Lung (tissue), 12 donors: ENCODE measurements around the gene PACSIN3. TPM values are rescaled to one million over a fixed set of nuclear protein-coding genes. Genes with fewer than 3 reads are reported as not detected.
"Not testable (repeated sequence)": the region's sequence is repeated elsewhere in the genome, so short reads cannot be mapped to it uniquely, and the experiment has no call there.

Source experiments
- ATAC-seq: fragments of 200-7000 bp; cut with Tn5 transposase; one replicate; pipeline ENCODE4 v1.9.1; 2020; ENCODE audit warnings: moderate number of reproducible peaks; ENCODE audit not compliant: insufficient read depth, low FRiP score
- DNase-seq, 3 donors: peaks; one replicate each; pipeline ENCODE4 v3.0.0-alpha.2; 2013 to 2017
- H3K27ac ChIP-seq, 2 donors: one replicate each; pipeline ENCODE4 v1.5.1; 2013; ENCODE audit warnings: mild to moderate bottlenecking in 2 of 2, moderate library complexity in 2 of 2, control low read depth in 1 of 2, inconsistent platforms in 1 of 2, low read depth in 1 of 2, low read length in 1 of 2
- H3K27me3 ChIP-seq, 3 donors: one replicate each; pipeline ENCODE4 v1.5.1; 2013; ENCODE audit warnings: low read length in 2 of 3; ENCODE audit not compliant: control insufficient read depth in 3 of 3, insufficient read depth in 3 of 3
- H3K36me3 ChIP-seq, 4 donors: one replicate each; pipeline ENCODE4 v1.5.1; 2013; ENCODE audit warnings: low read length in 4 of 4, mild to moderate bottlenecking in 1 of 4, moderate library complexity in 1 of 4; ENCODE audit not compliant: control insufficient read depth in 4 of 4, insufficient read depth in 4 of 4
- H3K4me1 ChIP-seq, 5 donors: one replicate each; pipeline ENCODE4 v1.5.1; 2013; ENCODE audit warnings: low read length in 5 of 5, mild to moderate bottlenecking in 2 of 5, moderate library complexity in 1 of 5; ENCODE audit not compliant: control insufficient read depth in 5 of 5, insufficient read depth in 5 of 5
- H3K4me3 ChIP-seq: one replicate; pipeline ENCODE4 v1.5.1; 2013; ENCODE audit warnings: mild to moderate bottlenecking, control low read depth, moderate library complexity
- H3K9ac ChIP-seq, 2 donors: one replicate each; pipeline ENCODE4 v1.5.1; 2013; ENCODE audit warnings: low read length in 2 of 2, control low read depth in 1 of 2; ENCODE audit not compliant: insufficient read depth in 1 of 2
- H3K9me3 ChIP-seq, 4 donors: one replicate each; pipeline ENCODE4 v1.5.1; 2013; ENCODE audit warnings: low read length in 3 of 4, mild to moderate bottlenecking in 1 of 4, moderate library complexity in 1 of 4; ENCODE audit not compliant: control insufficient read depth in 4 of 4, insufficient read depth in 3 of 4
- CTCF ChIP-seq: IDR thresholded peaks from 2 replicates; pipeline ENCODE4 v1.5.1; 2012; ENCODE audit warnings: mild to moderate bottlenecking; ENCODE audit errors: control extremely low read depth, extremely low read depth
- WGBS, 2 donors: extraction: QIAGEN DNeasy Blood & Tissue Kit; methylation state at CpG; one replicate each; pipeline ENCODE4 v1.1.7; 2013; 5-methylcytosine and 5-hydroxymethylcytosine counted together
- polyA plus RNA-seq, 2 donors: library from polyadenylated mRNA; stranded (reverse); fragments of 200-250 nt; gene quantifications; one replicate each; pipeline ENCODE4 v1.2.1, GENCODE V29; 2013
- total RNA-seq, 2 donors: library from RNA; depleted of rRNA in 1 of 2; stranded (reverse); fragments of >200 nt in 1 of 2; gene quantifications; one replicate each; pipeline ENCODE4 v1.2.1, GENCODE V29; 2014 to 2021
- donor health status: control.
- donor health status: control.
- donor health status: Bipolar disorder and iron deficiency.
- donor health status: healthy.
- donor health status: DM: yes; HTN: yes; CAD: no.

Gene PACSIN3
- total and polyA plus RNA-seq, 4 donors, result 20.6 to 53.3 (median 36.3) TPM

GRCh38 chr11:47212938-47213337, 26.7 kb upstream of the PACSIN3 start:
- no peak overlapping the region for H3K4me3 ChIP-seq
- ATAC-seq, result no peak

GRCh38 chr11:47208628-47209027, 22.4 kb upstream of the PACSIN3 start:
- Histone ChIP-seq H3K36me3 (no peaks in the 10 kb centered on the region), H3K4me1 (no peaks in the 10 kb centered on the region), H3K27ac (no peak overlapping the region), H3K9me3 (no peaks in the 10 kb centered on the region), H3K9ac (no peak overlapping the region), H3K27me3 (no peaks in the 10 kb centered on the region), H3K4me3 (no peak overlapping the region)
- no peak for TF ChIP-seq CTCF
- ATAC-seq (no peak), DNase-seq (no peak)
- WGBS, 2 donors, result 87 to 92% methylated on average over 5 of the region's 5 CpGs

More at GRCh38 chr11:47212938-47213337, 26.7 kb upstream of the PACSIN3 start:
- no peak for DNase-seq
- H3K27me3 ChIP-seq, result no peaks in the 10 kb centered on the region
- WGBS, 2 donors, result 83 to 93% methylated on average over 12 of the region's 12 CpGs
- no peak overlapping the region for H3K9ac ChIP-seq
- H3K4me1 ChIP-seq, result peaks cover 0 to 26% (median 8%) of the 10 kb centered on the region in 5 donors
- no peaks in the 10 kb centered on the region for H3K9me3 ChIP-seq
- H3K27ac ChIP-seq, result no peak overlapping the region
- no peak for TF ChIP-seq CTCF
- H3K36me3 ChIP-seq, result peaks cover 0 to 4% (median under 1%) of the 10 kb centered on the region in 4 donors

DNA sequence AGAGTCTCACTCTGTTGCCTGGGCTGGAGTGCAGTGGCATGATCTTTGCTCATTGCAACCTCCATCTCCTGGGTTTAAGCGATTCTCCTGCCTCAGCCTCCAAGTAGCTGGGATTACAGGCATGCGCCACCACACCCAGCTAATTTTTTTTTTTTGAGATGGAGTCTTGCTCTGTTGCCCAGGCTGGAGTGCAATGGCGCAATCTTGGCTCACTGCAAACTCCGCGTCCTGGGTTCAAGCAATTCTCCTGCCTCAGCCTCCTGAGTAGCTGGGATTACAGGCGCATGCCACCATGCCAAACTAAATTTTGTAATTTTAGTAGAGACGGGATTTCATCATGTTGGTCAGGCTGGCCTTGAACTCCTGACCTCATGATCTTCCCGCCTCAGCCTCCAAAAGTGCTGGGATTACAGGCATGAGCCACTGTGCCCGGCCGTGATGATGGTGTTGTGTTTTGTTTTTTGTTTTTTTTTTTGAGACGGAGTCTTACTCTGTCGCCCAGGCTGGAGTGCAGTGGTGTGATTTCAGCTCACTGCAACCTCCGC, 21.8 kb upstream of the PACSIN3 start:
- WGBS, 2 donors, result 95% methylated on average over 13 of the region's 13 CpGs
- H3K36me3 ChIP-seq, H3K27me3 ChIP-seq, ATAC-seq, H3K4me3 ChIP-seq, H3K4me1 ChIP-seq, H3K27ac ChIP-seq, H3K9me3 ChIP-seq, H3K9ac ChIP-seq, DNase-seq: not testable (repeated sequence)

GRCh38 chr11:47207459-47207858, 21.2 kb upstream of the PACSIN3 start:
- 90 to 98% methylated on average over 6 of the region's 6 CpGs for whole genome bisulfite sequencing, 2 donors
- Histone ChIP-seq H3K36me3 (no peaks in the 10 kb centered on the region), H3K4me1 (no peaks in the 10 kb centered on the region), H3K27ac (no peak overlapping the region), H3K9me3 (no peaks in the 10 kb centered on the region), H3K4me3 (no peak overlapping the region), H3K9ac (no peak overlapping the region), H3K27me3 (no peaks in the 10 kb centered on the region)
- no peak for DNase-seq
- TF ChIP-seq CTCF, result no peak
- ATAC-seq, result no peak

GRCh38 chr11:47206577-47206976, 20.3 kb upstream of the PACSIN3 start:
- H3K27me3 ChIP-seq, H3K9me3 ChIP-seq, ATAC-seq, H3K9ac ChIP-seq, H3K4me1 ChIP-seq, H3K36me3 ChIP-seq, H3K27ac ChIP-seq, DNase-seq, H3K4me3 ChIP-seq: not testable (repeated sequence)
- 89 to 93% methylated on average over 5 of the region's 5 CpGs for WGBS, 2 donors
